Measurements from ENCODE around the gene PLA2G7.
"Not testable (repeated sequence)": the region's sequence is repeated elsewhere in the genome, so short reads cannot be mapped to it uniquely, and the experiment has no call there.

The PLA2G7 gene

DNA sequence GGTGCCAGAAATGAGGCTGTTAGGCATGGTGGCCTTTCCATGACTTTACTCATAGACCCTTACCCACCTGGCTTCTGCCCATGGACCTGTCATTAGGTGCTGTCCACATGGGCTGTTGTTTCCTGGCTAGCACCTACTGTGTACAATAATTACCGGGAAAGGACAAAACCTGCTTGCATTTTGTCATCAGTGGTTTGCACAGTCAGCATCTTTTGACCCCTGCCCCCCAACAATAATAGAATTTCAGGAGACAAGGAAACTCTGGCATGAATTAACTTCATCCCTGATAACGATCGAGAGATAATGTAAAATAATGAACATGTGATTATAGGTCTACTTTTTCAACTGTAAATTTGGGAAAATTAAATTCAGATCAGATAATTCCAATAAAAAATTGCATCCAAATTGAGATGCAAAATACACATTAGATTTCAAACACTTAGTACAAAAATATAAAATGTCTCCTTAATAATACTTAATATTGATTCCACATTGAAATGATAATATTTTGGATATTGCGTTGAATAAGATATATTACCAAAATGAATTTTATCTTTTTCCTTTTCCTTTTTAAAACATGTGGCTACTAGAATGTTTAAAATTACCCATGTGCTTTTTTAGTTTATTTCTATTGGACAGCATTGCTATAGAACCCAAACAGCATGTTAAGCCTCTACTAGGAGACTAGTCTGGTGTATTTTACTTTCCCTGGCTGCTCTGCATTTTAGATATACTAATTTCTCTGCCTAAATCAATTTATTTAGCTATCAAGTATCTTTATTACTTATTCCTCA lies 24.0 kb upstream of the PLA2G7 start:
- Histone ChIP-seq H3K9me3 (ENCODE audit: control insufficient read depth, insufficient read depth, low read length) (no peaks in the 10 kb centered on the region), H3K9ac (ENCODE audit: low read depth, low read length) (no peak overlapping the region), H3K36me3 (ENCODE audit: insufficient read depth, low read length) (no peaks in the 10 kb centered on the region), H3K4me1 (ENCODE audit: insufficient read depth, low read length) (peaks cover 4% of the 10 kb centered on the region; the same call in 1 of the 2 replicates)

DNA sequence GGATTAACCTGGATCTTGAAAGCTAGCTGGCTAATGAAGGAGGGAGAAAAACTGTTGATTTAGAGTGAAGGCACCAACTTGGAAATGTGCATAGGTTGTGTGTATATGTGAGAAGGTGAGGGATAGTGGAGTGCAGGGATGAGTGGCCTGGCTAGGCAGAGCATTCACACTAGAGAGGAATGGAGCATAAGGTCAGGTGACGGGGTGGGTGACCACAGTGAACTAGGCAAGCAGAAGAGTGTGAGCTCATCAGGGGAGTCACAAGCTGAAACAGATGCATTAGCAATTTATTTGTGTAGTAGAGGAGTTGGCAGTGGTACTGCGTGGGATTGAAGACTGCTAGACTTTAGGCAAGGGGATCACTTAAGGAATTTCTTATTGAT lies 22.0 kb upstream of the PLA2G7 start:
- Histone ChIP-seq H3K9ac (ENCODE audit: low read depth, low read length) (no peak overlapping the region), H3K36me3 (ENCODE audit: insufficient read depth, low read length) (no peaks in the 10 kb centered on the region), H3K4me1 (ENCODE audit: insufficient read depth, low read length) (peaks cover 4% of the 10 kb centered on the region; the same call in 1 of the 2 replicates), H3K9me3 (ENCODE audit: control insufficient read depth, insufficient read depth, low read length) (no peaks in the 10 kb centered on the region)

DNA sequence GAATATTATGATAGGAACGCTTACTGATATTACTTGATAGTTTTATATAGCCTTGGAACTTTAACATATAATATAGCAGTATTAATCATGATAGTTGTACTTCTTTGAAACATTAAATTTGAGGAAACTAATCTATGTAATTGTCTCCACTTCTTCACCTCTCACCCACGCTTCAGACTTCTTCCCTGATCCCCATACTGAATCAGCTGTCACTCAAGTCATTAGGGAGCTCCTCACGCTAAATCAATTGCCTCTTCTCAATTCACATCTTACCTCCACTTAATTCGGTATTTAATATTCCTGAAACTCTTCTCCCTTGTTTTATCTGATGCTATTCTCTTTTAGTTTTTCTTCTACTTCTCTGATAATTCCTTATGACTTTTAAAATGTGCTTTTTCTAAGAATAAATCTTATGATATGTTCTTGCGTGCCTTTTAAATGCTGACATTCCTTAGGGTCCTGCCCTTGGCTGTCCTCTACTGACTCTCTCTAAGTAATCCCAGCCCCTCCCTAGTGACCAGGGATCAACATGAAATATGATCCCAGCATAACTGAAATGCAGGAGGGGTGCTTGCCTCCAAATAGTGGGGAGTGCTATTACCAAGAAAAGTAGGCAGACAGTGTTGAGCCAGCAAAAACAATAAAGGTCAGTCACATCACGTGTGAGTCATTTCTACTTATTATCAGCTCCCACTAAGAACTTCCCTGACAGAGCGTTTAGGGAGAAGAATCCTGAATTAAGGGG lies 21.5 kb upstream of the PLA2G7 start:
- Histone ChIP-seq H3K36me3 (ENCODE audit: insufficient read depth, low read length) (no peaks in the 10 kb centered on the region), H3K9me3 (ENCODE audit: control insufficient read depth, insufficient read depth, low read length) (no peaks in the 10 kb centered on the region), H3K9ac (ENCODE audit: low read depth, low read length) (no peak overlapping the region), H3K4me1 (ENCODE audit: insufficient read depth, low read length) (peaks cover 4% of the 10 kb centered on the region; the same call in 1 of the 2 replicates)

DNA sequence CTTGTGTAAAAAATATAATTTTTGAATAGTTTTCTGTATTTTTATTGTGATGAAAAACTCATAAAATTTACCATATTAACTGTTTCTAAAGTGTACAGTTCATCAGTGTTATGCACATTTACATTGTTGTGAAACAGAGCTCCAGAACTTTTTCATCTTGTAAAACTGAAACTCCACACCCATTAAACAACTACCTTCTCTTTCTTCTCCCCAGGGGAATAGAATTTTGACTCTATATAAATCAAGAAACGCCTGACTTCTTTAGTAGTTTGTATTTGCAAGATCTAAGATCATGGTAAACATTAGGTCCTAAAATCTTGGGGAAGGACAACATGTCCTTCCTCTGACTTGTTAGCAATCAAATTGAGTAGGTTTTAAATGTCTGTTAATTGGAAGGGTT lies 20.7 kb upstream of the PLA2G7 start:
- peaks cover 4% of the 10 kb centered on the region; the same call in 1 of the 2 replicates for H3K4me1 ChIP-seq (ENCODE audit: insufficient read depth, low read length)
- no peak overlapping the region for H3K9ac ChIP-seq (ENCODE audit: low read depth, low read length)
- no peaks in the 10 kb centered on the region for H3K9me3 ChIP-seq (ENCODE audit: control insufficient read depth, insufficient read depth, low read length)
- no peaks in the 10 kb centered on the region for H3K36me3 ChIP-seq (ENCODE audit: insufficient read depth, low read length)

DNA sequence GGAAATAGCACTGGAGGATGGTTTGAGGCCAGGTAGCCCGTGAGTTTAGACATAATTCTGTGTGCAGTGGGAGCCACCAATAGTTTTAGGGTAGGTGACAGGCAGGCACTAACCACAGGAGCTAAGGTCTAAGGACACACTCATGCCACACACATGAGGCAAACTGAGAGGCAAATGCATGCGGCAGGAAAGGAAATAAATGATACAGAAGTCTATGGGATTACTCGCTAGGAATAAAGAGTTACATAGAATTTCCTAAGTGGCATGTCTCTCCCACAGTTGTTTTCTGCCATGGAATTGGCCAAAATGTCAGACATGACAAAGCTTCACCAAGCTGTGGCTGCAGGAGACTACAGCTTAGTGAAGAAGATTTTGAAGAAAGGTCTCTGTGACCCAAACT lies 16.5 kb upstream of the PLA2G7 start:
- Histone ChIP-seq H3K36me3 (ENCODE audit: insufficient read depth, low read length) (no peaks in the 10 kb centered on the region), H3K9ac (ENCODE audit: low read depth, low read length) (no peak overlapping the region), H3K4me1 (ENCODE audit: insufficient read depth, low read length) (peaks cover 6% of the 10 kb centered on the region; the same call in 1 of the 2 replicates), H3K9me3 (ENCODE audit: control insufficient read depth, insufficient read depth, low read length) (no peaks in the 10 kb centered on the region)

DNA sequence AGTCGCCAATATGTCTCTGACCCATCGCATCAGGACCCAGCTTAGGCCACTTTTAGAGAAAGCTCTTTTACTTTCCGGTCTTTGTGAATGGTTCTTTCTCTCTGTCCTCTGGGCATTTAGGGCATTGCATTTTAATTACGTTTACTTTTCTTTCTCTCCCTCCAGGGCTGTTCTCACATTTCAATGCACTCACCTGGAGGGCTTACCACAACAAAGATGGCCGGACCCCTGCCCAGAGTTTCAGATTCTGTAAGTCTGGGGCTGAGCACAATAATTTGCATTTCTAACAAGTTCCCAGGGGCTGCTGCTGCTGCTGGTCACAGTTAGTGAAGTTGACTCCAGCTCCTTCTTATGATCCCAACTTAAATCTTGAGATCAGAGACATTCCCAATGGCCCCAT lies 14.6 kb upstream of the PLA2G7 start:
- no peak overlapping the region; the same call in 1 of the 2 replicates for H3K9ac ChIP-seq (ENCODE audit: low read depth, low read length)

DNA sequence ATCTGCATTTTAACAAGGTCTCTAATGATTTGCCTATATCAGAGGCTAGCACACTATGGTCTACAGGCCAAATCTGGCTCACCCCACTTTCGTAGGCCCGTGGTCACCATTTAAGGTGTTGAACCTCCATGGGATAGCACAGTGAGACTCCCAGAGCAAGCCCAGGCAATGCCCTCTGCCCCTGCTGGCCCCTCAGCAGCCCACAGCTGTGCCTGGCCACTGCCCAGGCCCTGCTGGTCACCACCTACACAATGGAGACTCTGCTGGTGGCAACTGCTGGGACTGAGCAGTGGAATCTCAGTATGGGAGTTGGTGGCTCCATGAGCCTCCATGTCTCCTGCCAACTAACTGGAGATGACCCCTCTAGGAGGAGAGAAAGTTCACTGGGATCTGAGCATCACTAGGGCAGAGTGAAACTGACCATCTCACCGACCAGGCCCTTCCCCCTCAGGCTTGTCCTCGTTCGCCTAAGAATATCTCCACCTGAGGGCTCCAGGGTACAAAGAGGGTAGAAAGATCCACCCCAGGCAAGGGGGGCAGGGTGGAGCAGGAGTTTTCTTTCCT lies 13.8 kb upstream of the PLA2G7 start:
- H3K36me3 ChIP-seq (ENCODE audit: insufficient read depth, low read length): no peaks in the 10 kb centered on the region
- H3K9ac ChIP-seq (ENCODE audit: low read depth, low read length): no peak overlapping the region
- peaks cover 6% of the 10 kb centered on the region; the same call in 1 of the 2 replicates for H3K4me1 ChIP-seq (ENCODE audit: insufficient read depth, low read length)
- H3K9me3 ChIP-seq (ENCODE audit: control insufficient read depth, insufficient read depth, low read length): no peaks in the 10 kb centered on the region

More for the DNA sequence above, 14.6 kb upstream of the PLA2G7 start:
- no peaks in the 10 kb centered on the region for H3K36me3 ChIP-seq (ENCODE audit: insufficient read depth, low read length)
- H3K9me3 ChIP-seq (ENCODE audit: control insufficient read depth, insufficient read depth, low read length): no peaks in the 10 kb centered on the region
- peaks cover 6% of the 10 kb centered on the region; the same call in 1 of the 2 replicates for H3K4me1 ChIP-seq (ENCODE audit: insufficient read depth, low read length)

DNA sequence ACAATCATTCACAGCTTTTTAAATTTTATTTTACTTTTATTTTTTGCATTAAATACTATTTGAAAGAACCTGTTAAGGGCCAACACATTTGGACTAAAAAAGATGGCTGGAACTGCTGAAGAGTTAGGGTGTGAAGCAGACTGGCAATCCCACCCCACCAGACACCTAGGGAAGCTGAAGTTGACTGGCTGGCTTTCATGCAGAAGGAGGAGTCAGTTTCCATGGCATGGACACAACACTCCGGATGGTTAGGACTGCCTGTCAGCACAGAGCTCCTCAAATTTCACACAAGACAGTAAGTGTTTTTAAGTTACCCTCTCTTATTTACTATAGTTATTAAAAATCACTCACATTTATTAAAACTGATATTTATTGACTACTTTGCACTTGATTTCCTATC lies 11.5 kb upstream of the PLA2G7 start, which contains the start of gene ANKRD66:
Gene ANKRD66 (plus strand): TSS at position 238 of the 400 bp plus-strand sequence. CDS start 5,016 bp downstream, outside the sequence.
- Histone ChIP-seq H3K36me3 (ENCODE audit: insufficient read depth, low read length) (no peaks in the 10 kb centered on the region), H3K4me1 (ENCODE audit: insufficient read depth, low read length) (peaks cover 6% of the 10 kb centered on the region; the same call in 1 of the 2 replicates), H3K9me3 (ENCODE audit: control insufficient read depth, insufficient read depth, low read length) (no peaks in the 10 kb centered on the region), H3K9ac (ENCODE audit: low read depth, low read length) (no peak within 1 kb of the TSS)

DNA sequence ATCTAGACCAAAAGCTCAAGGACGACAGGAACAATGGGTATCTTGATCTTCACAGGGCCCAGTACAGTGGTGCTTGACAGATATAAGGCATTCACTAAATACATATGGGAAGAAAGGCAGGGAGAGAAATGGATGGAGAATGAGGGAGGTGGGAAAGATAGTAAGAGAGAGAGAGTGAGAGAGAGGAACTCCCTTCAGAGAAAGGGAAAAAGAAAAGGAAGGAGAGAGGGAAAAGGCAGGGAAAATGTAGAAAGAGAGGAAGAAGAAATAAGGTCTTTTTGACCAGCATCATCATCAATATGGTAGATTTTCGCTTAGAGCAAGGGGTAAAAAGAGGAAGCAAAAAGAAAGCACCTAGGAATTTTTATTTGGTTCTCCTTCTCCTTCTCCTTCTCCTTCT lies 10.8 kb upstream of the PLA2G7 start:
- H3K36me3 ChIP-seq (ENCODE audit: insufficient read depth, low read length): no peaks in the 10 kb centered on the region
- H3K9ac ChIP-seq (ENCODE audit: low read depth, low read length): no peak overlapping the region
- peaks cover 6% of the 10 kb centered on the region; the same call in 1 of the 2 replicates for H3K4me1 ChIP-seq (ENCODE audit: insufficient read depth, low read length)
- no peaks in the 10 kb centered on the region for H3K9me3 ChIP-seq (ENCODE audit: control insufficient read depth, insufficient read depth, low read length)

DNA sequence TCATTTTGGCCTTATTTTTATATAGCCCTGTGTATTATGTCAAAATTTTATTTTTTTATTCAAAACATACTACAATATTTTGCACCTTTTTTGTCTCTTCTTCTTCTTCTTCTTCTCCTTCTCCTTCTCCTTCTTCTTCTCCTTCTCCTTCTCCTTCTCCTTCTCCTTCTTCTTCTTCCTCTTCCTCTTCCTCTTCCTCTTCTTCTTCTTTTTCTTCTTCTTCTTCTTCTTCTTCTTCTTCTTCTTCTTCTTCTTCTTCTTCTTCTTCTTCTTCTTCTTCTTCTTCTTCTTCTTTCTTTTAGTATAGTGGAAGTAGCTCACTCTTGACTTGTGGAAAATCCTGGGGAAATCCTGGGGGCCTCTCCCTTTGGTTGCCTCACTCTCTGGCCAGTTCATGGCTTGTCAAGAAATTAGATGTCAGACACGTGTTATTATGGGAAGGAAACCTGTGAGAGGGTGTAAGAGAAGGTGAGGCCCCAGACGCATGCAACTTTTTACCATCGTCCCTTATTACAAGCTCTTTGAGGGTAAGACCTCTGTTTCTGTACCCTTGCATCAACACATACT lies 9.1 kb upstream of the PLA2G7 start:
- H3K4me1 ChIP-seq (ENCODE audit: insufficient read depth, low read length): peaks cover 14% of the 10 kb centered on the region
- not testable (repeated sequence) for H3K36me3 ChIP-seq (ENCODE audit: insufficient read depth, low read length); H3K9ac ChIP-seq (ENCODE audit: low read depth, low read length); H3K9me3 ChIP-seq (ENCODE audit: control insufficient read depth, insufficient read depth, low read length)

DNA sequence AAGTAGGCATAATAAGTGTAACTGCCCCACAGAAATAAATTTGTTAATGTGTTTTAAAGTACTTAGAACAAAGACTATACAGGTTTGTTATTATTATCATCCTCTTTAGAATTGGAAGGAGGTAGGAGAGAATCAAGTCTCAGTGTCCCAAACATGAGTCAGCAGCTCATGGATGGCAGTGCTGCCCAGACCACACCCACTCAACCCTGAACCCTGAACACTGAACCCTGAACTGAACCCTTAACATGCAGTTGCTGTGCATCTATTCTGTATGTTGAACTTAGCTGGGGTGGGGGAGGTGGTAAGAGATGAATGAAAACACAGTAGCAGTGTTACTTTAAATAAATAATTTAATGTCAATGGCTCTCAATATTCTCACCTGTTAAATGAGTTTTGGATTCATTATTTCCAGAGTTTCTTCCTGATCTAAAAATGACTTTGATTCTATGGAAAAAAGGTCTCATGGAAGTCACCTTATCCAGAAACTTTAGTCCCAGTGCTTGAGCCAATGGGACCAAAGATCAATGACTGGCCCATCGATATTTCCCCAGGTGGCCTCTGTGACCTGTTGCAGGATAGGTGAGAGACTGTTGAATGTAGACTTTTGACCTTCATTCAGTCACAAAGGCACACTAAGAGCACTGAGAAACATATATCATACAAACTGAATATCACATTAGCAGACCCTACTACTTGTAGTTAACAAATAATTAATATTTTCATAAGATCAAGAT lies 8.4 kb upstream of the PLA2G7 start:
- peaks cover 8% of the 10 kb centered on the region for H3K4me1 ChIP-seq (ENCODE audit: insufficient read depth, low read length)
- H3K36me3 ChIP-seq (ENCODE audit: insufficient read depth, low read length): no peaks in the 10 kb centered on the region
- H3K9ac ChIP-seq (ENCODE audit: low read depth, low read length): no peak overlapping the region
- H3K9me3 ChIP-seq (ENCODE audit: control insufficient read depth, insufficient read depth, low read length): no peaks in the 10 kb centered on the region

DNA sequence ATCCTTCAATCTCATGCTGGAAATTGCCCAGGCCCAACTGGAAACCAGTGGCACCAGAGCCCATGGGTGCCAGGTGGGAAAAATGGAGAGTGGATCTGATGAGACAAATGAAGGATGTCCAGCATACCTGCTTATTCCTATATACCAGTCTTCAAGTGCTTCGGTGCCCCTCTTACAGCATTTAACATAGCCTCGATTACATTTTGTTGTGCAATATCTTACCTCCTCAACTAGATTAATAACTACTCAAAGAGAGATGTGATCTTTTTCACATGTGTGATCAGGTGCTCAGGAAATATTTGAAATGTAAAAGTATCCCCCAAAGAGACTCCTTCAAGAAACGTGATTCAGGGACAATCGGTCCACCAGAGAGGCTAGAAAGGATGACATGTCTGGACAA lies 6.7 kb upstream of the PLA2G7 start:
- H3K36me3 ChIP-seq (ENCODE audit: insufficient read depth, low read length): no peaks in the 10 kb centered on the region
- H3K9ac ChIP-seq (ENCODE audit: low read depth, low read length): no peak overlapping the region
- H3K4me1 ChIP-seq (ENCODE audit: insufficient read depth, low read length): peaks cover 8% of the 10 kb centered on the region
- H3K9me3 ChIP-seq (ENCODE audit: control insufficient read depth, insufficient read depth, low read length): no peaks in the 10 kb centered on the region

DNA sequence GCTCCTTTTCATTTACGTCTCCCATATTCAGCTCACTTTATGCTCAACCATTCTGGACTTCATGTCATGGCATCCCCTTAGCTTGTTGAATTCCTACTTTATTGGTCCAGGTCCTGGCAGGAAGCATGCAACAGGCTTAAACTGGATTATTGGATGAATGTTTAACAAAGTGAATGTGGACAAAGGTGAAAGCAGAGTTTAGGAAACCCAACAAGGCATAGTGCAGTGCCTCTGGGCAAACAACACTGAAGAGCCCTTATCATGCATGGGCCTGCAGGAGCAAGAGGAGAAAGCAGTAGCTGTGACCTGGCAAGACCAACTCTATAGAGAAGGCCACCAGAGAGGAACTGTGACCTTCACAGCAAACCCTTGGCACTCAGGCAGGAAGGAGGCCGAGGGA lies 6.3 kb upstream of the PLA2G7 start:
- no peak overlapping the region for H3K9ac ChIP-seq (ENCODE audit: low read depth, low read length)
- no peaks in the 10 kb centered on the region for H3K9me3 ChIP-seq (ENCODE audit: control insufficient read depth, insufficient read depth, low read length)
- no peaks in the 10 kb centered on the region for H3K36me3 ChIP-seq (ENCODE audit: insufficient read depth, low read length)
- H3K4me1 ChIP-seq (ENCODE audit: insufficient read depth, low read length): peaks cover 8% of the 10 kb centered on the region

DNA sequence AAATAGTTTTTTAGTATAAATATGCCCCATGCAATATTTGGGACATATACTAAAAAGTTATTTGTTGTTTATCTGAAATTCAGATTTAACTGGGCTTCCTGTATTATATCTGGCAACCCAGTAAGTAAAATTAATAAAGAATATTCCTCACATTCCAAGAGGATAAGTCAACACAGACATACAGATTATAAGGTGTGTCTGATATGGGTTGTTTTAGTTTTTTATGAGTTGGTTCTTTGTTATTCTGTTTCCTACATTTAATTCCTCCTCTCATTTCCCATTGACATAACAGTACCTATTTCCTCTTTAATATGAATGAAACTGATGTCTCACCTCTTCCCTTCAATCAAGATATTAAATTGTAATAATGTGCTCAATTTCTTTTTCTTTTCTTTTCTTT lies 1.7 kb upstream of the PLA2G7 start:
- H3K9me3 ChIP-seq (ENCODE audit: control insufficient read depth, insufficient read depth, low read length): no peaks in the 10 kb centered on the region
- no peaks in the 10 kb centered on the region for H3K36me3 ChIP-seq (ENCODE audit: insufficient read depth, low read length)
- H3K9ac ChIP-seq (ENCODE audit: low read depth, low read length): no peak overlapping the region
- peaks cover 8% of the 10 kb centered on the region for H3K4me1 ChIP-seq (ENCODE audit: insufficient read depth, low read length)

Measured in ES-I3 (cell line).